Neuronal stem cell (in vitro differentiated cells): ENCODE results near the gene IGLL5.

ENCODE experiments used
- DNase-seq: peaks from one replicate; pipeline ENCODE4 v3.0.0-alpha.2; 2013; ENCODE audit warnings: low spot score
- H2AFZ ChIP-seq: one replicate; pipeline ENCODE4 v1.6.1; 2013; ENCODE audit warnings: mild to moderate bottlenecking, low read length, inconsistent platforms
- H2AK5ac ChIP-seq: 2 replicates; pipeline ENCODE4 v1.6.1; 2013; ENCODE audit warnings: low read depth, mild to moderate bottlenecking, inconsistent platforms, low read length, moderate library complexity, mixed read lengths
- H2BK120ac ChIP-seq: 2 replicates; pipeline ENCODE4 v1.6.1; 2013; ENCODE audit warnings: low read depth, mild to moderate bottlenecking, inconsistent platforms, low read length, moderate library complexity, mixed read lengths
- H2BK12ac ChIP-seq: one replicate; pipeline ENCODE4 v1.6.1; 2013; ENCODE audit warnings: low read length, inconsistent platforms
- H2BK15ac ChIP-seq: 2 replicates; pipeline ENCODE4 v1.6.1; 2013; ENCODE audit warnings: mild to moderate bottlenecking, low read length, inconsistent platforms, mixed read lengths
- H2BK5ac ChIP-seq: one replicate; pipeline ENCODE4 v1.6.1; 2013; ENCODE audit warnings: inconsistent platforms, mild to moderate bottlenecking, low read length, moderate library complexity
- H3K14ac ChIP-seq: one replicate; pipeline ENCODE4 v1.6.1; 2013; ENCODE audit warnings: low read length, inconsistent platforms
- H3K18ac ChIP-seq: 2 replicates; pipeline ENCODE4 v1.6.1; 2013; ENCODE audit warnings: low read length, inconsistent platforms
- H3K23ac ChIP-seq: 2 replicates; pipeline ENCODE4 v1.6.1; 2013; ENCODE audit warnings: low read depth, mild to moderate bottlenecking, mixed read lengths, low read length, inconsistent platforms; ENCODE audit not compliant: poor library complexity
- H3K27ac ChIP-seq: replicated peaks from 3 replicates; pipeline ENCODE4 v1.5.1; 2013; ENCODE audit warnings: low read length, inconsistent platforms
- H3K27me3 ChIP-seq, 3 experiments: 2 replicates each; pipeline ENCODE4 v1.6.1; 2013; ENCODE audit warnings: low read length in 3 of 3, mild to moderate bottlenecking in 2 of 3, inconsistent platforms in 1 of 3, low read depth in 1 of 3, mixed read lengths in 1 of 3, moderate library complexity in 1 of 3; ENCODE audit not compliant: control insufficient read depth in 3 of 3, insufficient read depth in 3 of 3
- H3K36me3 ChIP-seq, 2 donors: replicated peaks in 1 of 2; 2 replicates each; pipeline ENCODE4 v1.6.1; 2013; ENCODE audit warnings: low read length in 2 of 2; ENCODE audit not compliant: control insufficient read depth in 2 of 2, insufficient read depth in 2 of 2
- H3K4ac ChIP-seq: 2 replicates; pipeline ENCODE4 v1.6.1; 2013; ENCODE audit warnings: inconsistent platforms, mild to moderate bottlenecking, low read length, moderate library complexity
- H3K4me1 ChIP-seq, 2 donors: 1 replicate in 1 of 2; 2 replicates in 1 of 2; pipeline ENCODE4 v1.6.1; 2013; ENCODE audit warnings: low read length in 2 of 2, low read depth in 1 of 2; ENCODE audit not compliant: control insufficient read depth in 2 of 2, insufficient read depth in 1 of 2
- H3K4me2 ChIP-seq: one replicate; pipeline ENCODE4 v1.6.1; 2013; ENCODE audit warnings: mild to moderate bottlenecking, low read length, inconsistent platforms; ENCODE audit not compliant: insufficient read depth, poor library complexity, severe bottlenecking
- H3K4me3 ChIP-seq, 2 donors: 2 replicates each; pipeline ENCODE4 v1.5.1; 2013; ENCODE audit warnings: low read length in 2 of 2, mild to moderate bottlenecking in 2 of 2, inconsistent platforms in 1 of 2, moderate library complexity in 1 of 2
- H3K79me1 ChIP-seq: one replicate; pipeline ENCODE4 v1.6.1; 2013; ENCODE audit warnings: low read depth, mild to moderate bottlenecking, inconsistent platforms, low read length, moderate library complexity
- H3K9ac ChIP-seq: one replicate; pipeline ENCODE4 v1.6.1; 2013; ENCODE audit warnings: mild to moderate bottlenecking, low read depth, low read length, inconsistent platforms; ENCODE audit not compliant: poor library complexity
- H3K9me3 ChIP-seq, 2 donors: replicated peaks in 1 of 2; 2 replicates each; pipeline versions ENCODE3 to v1.6.1; 2013; ENCODE audit warnings: low read length in 2 of 2, mild to moderate bottlenecking in 2 of 2, inconsistent platforms in 1 of 2, low read depth in 1 of 2, mixed read lengths in 1 of 2, moderate library complexity in 1 of 2; ENCODE audit not compliant: control insufficient read depth in 2 of 2, insufficient read depth in 1 of 2
- H4K8ac ChIP-seq: one replicate; pipeline ENCODE4 v1.6.1; 2013; ENCODE audit warnings: low read depth, mild to moderate bottlenecking, inconsistent platforms, low read length, moderate library complexity
- H4K91ac ChIP-seq: one replicate; pipeline ENCODE4 v1.6.1; 2013; ENCODE audit warnings: low read length, low read depth, mild to moderate bottlenecking, inconsistent platforms; ENCODE audit not compliant: poor library complexity
- WGBS, 2 donors: extraction: QIAGEN DNeasy Blood & Tissue Kit; methylation state at CpG; one replicate each; pipeline ENCODE4 v1.1.7; 2013; ENCODE audit warnings: missing lambda C conversion rate in 2 of 2, mixed read lengths in 1 of 2; ENCODE audit not compliant: insufficient read length in 2 of 2, insufficient replicate concordance in 1 of 2; ENCODE audit errors: extremely low coverage in 2 of 2; 5-methylcytosine and 5-hydroxymethylcytosine counted together

Gene IGLL5

DNA sequence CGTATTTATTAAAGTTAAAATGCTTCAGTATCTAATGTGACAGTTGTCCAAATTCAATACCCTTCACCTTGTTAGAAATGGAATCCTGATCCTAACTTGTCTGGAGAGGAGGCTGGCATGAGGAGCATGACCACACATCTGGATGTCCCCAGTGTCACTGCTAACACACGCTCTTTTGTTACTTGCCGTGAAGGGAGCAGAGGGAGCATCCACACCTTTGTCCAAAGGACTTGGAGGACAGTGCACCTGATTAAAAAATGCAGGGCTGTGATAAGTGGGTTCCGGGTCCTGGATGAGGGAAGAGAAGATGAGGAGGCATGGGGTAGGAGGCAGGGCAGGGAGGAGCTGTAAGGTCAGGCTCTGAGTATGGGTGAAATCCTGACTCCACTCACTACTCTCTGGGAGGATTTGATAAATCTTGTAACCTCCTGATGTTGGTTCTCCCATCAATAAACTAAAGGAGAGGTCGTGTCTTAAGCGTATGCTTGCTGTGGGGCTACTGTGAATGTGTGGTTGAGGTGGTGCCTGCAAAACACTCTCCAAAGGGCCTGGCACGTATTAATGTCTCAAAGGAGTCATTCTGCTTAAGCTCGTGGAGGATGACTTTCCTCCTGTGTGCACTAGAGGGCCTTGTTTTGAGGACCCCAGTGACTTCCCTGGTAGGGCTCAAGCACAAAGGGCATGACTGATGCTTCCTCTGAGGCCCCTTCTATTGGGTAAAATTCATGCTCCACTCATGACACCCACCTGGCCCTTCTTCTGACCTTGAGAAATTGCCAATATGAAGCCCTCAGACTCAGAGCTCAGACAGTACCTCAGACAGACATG is 16.8 kb upstream of the IGLL5 start:
- no peak overlapping the region for H2AFZ ChIP-seq
- no peak overlapping the region for H3K4me2 ChIP-seq
- H2AK5ac ChIP-seq = no peak overlapping the region
- no peak overlapping the region for H3K14ac ChIP-seq
- no peaks in the 10 kb centered on the region for H3K4me1 ChIP-seq
- H3K4ac ChIP-seq = no peak overlapping the region
- no peaks in the 10 kb centered on the region for H3K36me3 ChIP-seq
- no peak overlapping the region for H4K91ac ChIP-seq
- DNase-seq = no peak
- H3K4me3 ChIP-seq = no peak overlapping the region
- no peak overlapping the region for H2BK120ac ChIP-seq
- H2BK15ac ChIP-seq = no peak overlapping the region
- H3K9ac ChIP-seq = no peak overlapping the region
- peaks cover 0 to 5% (median 4%) of the 10 kb centered on the region in 3 experiments for H3K27me3 ChIP-seq
- H3K79me1 ChIP-seq = no peaks in the 10 kb centered on the region
- H2BK5ac ChIP-seq = no peak overlapping the region
- H3K9me3 ChIP-seq = no peaks in the 10 kb centered on the region
- WGBS, 2 donors = no CpG with 5 or more reads among the region's 8 CpGs
- H4K8ac ChIP-seq = no peak overlapping the region
- H3K23ac ChIP-seq = no peak overlapping the region
- no peak overlapping the region for H2BK12ac ChIP-seq
- H3K27ac ChIP-seq = no peak overlapping the region
- no peak overlapping the region for H3K18ac ChIP-seq

DNA sequence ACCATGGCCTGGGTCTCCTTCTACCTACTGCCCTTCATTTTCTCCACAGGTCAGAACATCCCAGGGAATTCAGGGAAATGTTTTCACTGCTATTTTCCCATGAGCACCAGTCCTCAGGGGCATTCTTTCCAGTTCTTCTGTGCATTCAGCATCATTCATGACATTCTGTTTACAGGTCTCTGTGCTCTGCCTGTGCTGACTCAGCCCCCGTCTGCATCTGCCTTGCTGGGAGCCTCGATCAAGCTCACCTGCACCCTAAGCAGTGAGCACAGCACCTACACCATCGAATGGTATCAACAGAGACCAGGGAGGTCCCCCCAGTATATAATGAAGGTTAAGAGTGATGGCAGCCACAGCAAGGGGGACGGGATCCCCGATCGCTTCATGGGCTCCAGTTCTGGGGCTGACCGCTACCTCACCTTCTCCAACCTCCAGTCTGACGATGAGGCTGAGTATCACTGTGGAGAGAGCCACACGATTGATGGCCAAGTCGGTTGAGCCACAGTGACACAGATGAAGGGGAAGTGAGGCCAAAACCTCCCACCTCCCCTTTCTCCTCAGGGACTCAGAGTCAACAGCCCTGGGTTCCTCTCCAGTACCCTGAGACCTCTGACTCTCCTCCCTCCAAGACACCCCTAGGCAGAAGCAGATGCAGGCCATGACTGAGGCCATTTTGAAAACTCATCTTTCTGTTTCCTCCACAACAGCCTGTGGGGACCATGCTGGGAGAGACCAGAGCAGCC is 15.9 kb upstream of the IGLL5 start:
- Histone ChIP-seq H2BK15ac (no peak overlapping the region), H3K18ac (peak overlapping the region; percentile 46), H3K4me2 (no peak overlapping the region), H2BK5ac (peak overlapping the region; percentile 21), H3K4ac (no peak overlapping the region), H3K9ac (no peak overlapping the region), H4K8ac (no peak overlapping the region), H2BK12ac (no peak overlapping the region), H2BK120ac (no peak overlapping the region), H3K4me3 (peak overlapping the region in 1 of 2 donors; percentile 23), H3K14ac (peak overlapping the region; percentile 25), H3K27ac (no peak overlapping the region), H3K4me1 (no peaks in the 10 kb centered on the region), H2AK5ac (no peak overlapping the region), H3K27me3 (peaks cover 0 to 5% (median 4%) of the 10 kb centered on the region in 3 experiments), H3K23ac (peak overlapping the region; percentile 35), H3K36me3 (no peaks in the 10 kb centered on the region), H2AFZ (no peak overlapping the region), H4K91ac (no peak overlapping the region), H3K9me3 (no peaks in the 10 kb centered on the region), H3K79me1 (no peaks in the 10 kb centered on the region)
- no peak for DNase-seq
- no CpG with 5 or more reads among the region's 10 CpGs for WGBS, 2 donors

DNA sequence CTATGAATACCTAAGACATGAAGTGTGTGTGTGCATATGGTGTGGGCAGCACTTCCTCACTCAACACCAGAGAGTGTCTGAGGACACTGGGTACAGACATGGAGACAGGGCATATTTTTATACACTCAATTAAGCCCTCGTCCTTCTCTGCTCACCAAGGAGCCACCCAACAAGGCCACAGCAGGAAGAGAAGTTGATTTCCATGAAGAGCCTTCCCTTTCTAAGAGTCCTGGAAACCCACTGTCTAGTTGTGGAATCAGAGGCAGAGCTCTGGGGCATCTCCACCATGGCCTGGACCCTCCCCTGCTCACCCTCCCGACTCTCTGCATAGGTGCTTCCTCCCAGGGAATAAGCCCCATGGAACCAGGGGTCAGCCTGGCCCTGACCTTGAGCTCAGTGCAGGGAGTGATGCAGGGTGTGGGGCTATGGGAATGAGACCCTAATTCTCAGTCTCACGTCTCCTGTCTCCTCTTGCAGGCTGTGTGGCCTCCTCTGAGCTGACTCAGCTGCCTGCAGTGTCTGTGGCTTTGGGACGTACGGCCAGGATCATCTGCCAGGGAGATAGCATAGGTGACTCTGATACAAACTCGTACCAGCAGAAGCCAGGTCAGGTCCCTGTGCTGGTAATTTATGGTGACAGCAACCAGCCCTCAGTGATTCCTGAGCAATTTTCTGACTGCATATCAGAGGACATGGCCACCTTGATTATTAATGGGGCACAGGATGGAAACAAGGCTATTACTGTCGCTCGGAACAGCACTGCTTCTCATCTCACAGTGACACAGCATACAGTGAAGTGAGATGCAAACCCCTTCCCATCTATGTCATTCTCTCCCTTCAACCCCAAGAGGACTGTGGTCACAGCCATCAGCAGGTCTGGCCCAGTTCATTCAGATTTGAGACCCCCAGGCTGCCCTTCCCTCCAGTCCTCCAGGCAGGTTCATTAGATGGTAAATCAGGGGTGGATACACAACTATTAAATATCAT is 14.6 kb upstream of the IGLL5 start:
- H3K4me3 ChIP-seq = no peak overlapping the region
- H2BK12ac ChIP-seq = no peak overlapping the region

More for the DNA sequence above, 14.6 kb upstream of the IGLL5 start:
- Histone ChIP-seq H3K23ac (peak overlapping the region; percentile 69), H3K36me3 (no peaks in the 10 kb centered on the region), H3K9me3 (no peaks in the 10 kb centered on the region), H2AFZ (no peak overlapping the region), H2BK15ac (no peak overlapping the region), H2AK5ac (no peak overlapping the region), H4K91ac (peak overlapping the region; percentile 32), H3K9ac (no peak overlapping the region), H3K18ac (no peak overlapping the region), H3K4me2 (no peak overlapping the region), H3K79me1 (no peaks in the 10 kb centered on the region), H2BK5ac (no peak overlapping the region), H3K27ac (no peak overlapping the region), H3K4ac (no peak overlapping the region), H3K4me1 (no peaks in the 10 kb centered on the region), H4K8ac (no peak overlapping the region), H3K27me3 (peaks cover 0 to 2% (median 2%) of the 10 kb centered on the region in 3 experiments), H2BK120ac (no peak overlapping the region), H3K14ac (no peak overlapping the region)
- WGBS, 2 donors = no CpG with 5 or more reads among the region's 8 CpGs
- DNase-seq = no peak
